K562 (cell line): ENCODE results near the gene BPHL. TPM values are rescaled to one million over a fixed set of nuclear protein-coding genes. Genes with fewer than 3 reads are reported as not detected.

ENCODE experiments used
- ARNT ChIP-seq, 2 experiments: fragments of 450-650 bp; IDR thresholded peaks; 2 replicates each; pipeline ENCODE4 v1.6.1; 2016; ENCODE audit warnings: mild to moderate bottlenecking in 1 of 2
- CEBPG ChIP-seq, 3 experiments: fragments of 200-800 bp in 1 of 3; sonication (Bioruptor generic) in 1 of 3; sonication (generic) in 1 of 3; formaldehyde crosslinking in 1 of 3; IDR thresholded peaks in 2 of 3; conservative IDR thresholded peaks in 1 of 3; 2 replicates each; pipeline versions ENCODE4 v1.6.1 to v1.8.0; 2016 to 2022; ENCODE audit warnings: missing compliant biosample characterization in 2 of 3, missing genetic modification characterization in 2 of 3, mild to moderate bottlenecking in 1 of 3, missing genetic modification reagents in 1 of 3
- DMBX1 ChIP-seq: fragments of 250-450 bp; sonication (Bioruptor Pico); IDR thresholded peaks from 2 replicates; pipeline ENCODE4 v1.8.0; 2022; ENCODE audit warnings: inconsistent platforms, mild to moderate bottlenecking, moderate library complexity, borderline replicate concordance
- E2F3 ChIP-seq: fragments of 250-450 bp; sonication (Bioruptor Pico); IDR thresholded peaks from 2 replicates; pipeline ENCODE4 v1.4.0; 2020; ENCODE audit warnings: mild to moderate bottlenecking
- ELF4 ChIP-seq: fragments of 450-650 bp; formaldehyde crosslinking; IDR thresholded peaks from 2 replicates; pipeline ENCODE4 v1.4.0; 2022; ENCODE audit warnings: missing genetic modification characterization
- FOSL1 ChIP-seq: fragments of 200-800 bp; sonication (Bioruptor generic); conservative IDR thresholded peaks from 2 replicates; pipeline ENCODE4 v1.6.1; 2016; ENCODE audit warnings: missing genetic modification characterization, missing compliant biosample characterization
- FOXM1 ChIP-seq, 2 experiments: fragments of 450-650 bp in 1 of 2; sonication (generic) in 1 of 2; formaldehyde crosslinking in 1 of 2; IDR thresholded peaks; 2 replicates each; pipeline versions ENCODE4 v1.6.1 to v1.9.0; 2017 to 2022; ENCODE audit warnings: low read depth in 2 of 2, mild to moderate bottlenecking in 2 of 2, missing genetic modification reagents in 1 of 2, moderate library complexity in 1 of 2
- GATAD2B ChIP-seq: fragments of 450-650 bp; IDR thresholded peaks from 2 replicates; pipeline ENCODE4 v1.6.1; 2017; ENCODE audit warnings: mild to moderate bottlenecking, borderline replicate concordance
- HDGF ChIP-seq: fragments of 450-650 bp; IDR thresholded peaks from 2 replicates; pipeline ENCODE4 v1.6.1; 2016
- IFI16 ChIP-seq: fragments of 250-450 bp; sonication (Bioruptor Pico); IDR thresholded peaks from 2 replicates; pipeline ENCODE4 v2.1.2; 2022; ENCODE audit warnings: mild to moderate bottlenecking, inconsistent platforms
- MAX ChIP-seq: sonication (generic); formaldehyde crosslinking; IDR thresholded peaks from 2 replicates; pipeline ENCODE4 v1.9.0; 2022; ENCODE audit warnings: mild to moderate bottlenecking, missing genetic modification reagents
- MLLT1 ChIP-seq, 2 experiments: fragments of 450-650 bp; IDR thresholded peaks; 2 replicates each; pipeline ENCODE4 v1.6.1; 2016
- OTX1 ChIP-seq: fragments of 450-650 bp; formaldehyde crosslinking; IDR thresholded peaks from 2 replicates; pipeline ENCODE4 v1.4.0; 2022; ENCODE audit warnings: mild to moderate bottlenecking
- PHTF2 ChIP-seq: fragments of 250-450 bp; sonication (Bioruptor Pico); IDR thresholded peaks from 2 replicates; pipeline ENCODE4 v1.5.0; 2021; ENCODE audit warnings: mild to moderate bottlenecking
- POLR2H ChIP-seq: IDR thresholded peaks from 2 replicates; pipeline ENCODE4 v1.6.1; 2016; ENCODE audit warnings: missing genetic modification characterization, low read depth, mild to moderate bottlenecking, control low read depth, missing compliant biosample characterization, moderate library complexity
- RNF2 ChIP-seq: sonication (generic); IDR thresholded peaks from 2 replicates; pipeline ENCODE4 v1.6.1; 2016
- SMAD3 ChIP-seq: fragments of 450-650 bp; formaldehyde crosslinking; conservative IDR thresholded peaks from 2 replicates; pipeline ENCODE4 v1.4.0; 2020; ENCODE audit warnings: mild to moderate bottlenecking
- TARDBP ChIP-seq: fragments of 450-650 bp; IDR thresholded peaks from 2 replicates; pipeline ENCODE4 v1.6.1; 2016
- ZFP36 ChIP-seq: fragments of 150-350 bp; IDR thresholded peaks from 2 replicates; pipeline ENCODE4 v1.6.1; 2018; ENCODE audit warnings: low read length, low read depth; ENCODE audit not compliant: partially characterized antibody
- ZNF639 ChIP-seq, 2 experiments: fragments of 200-800 bp in 1 of 2; sonication (Bioruptor generic) in 1 of 2; sonication (generic) in 1 of 2; formaldehyde crosslinking in 1 of 2; IDR thresholded peaks in 1 of 2; conservative IDR thresholded peaks in 1 of 2; 2 replicates each; pipeline versions ENCODE4 v1.5.0 to v1.6.1; 2016 to 2020; ENCODE audit warnings: missing compliant biosample characterization in 1 of 2, missing genetic modification characterization in 1 of 2, missing genetic modification reagents in 1 of 2
- polyA plus RNA-seq, 8 experiments: library from polyadenylated mRNA; depleted of rRNA in 4 of 8; stranded (reverse) in 5 of 8; unstranded in 3 of 8; fragments of >200 nt; fragmentation: Nextera tagmentation in 2 of 8; fragmentation: Illumina TruSeq in 1 of 8; extraction: Ambion mirVana in 2 of 8; extraction: Trizol in 1 of 8; gene quantifications; 2 replicates each; pipeline versions ENCODE4 v1.2.1 to v1.2.3, GENCODE V29; 2011 to 2014; ENCODE audit warnings: inconsistent platforms in 1 of 8, missing spikeins in 1 of 8
- total RNA-seq, 7 experiments: library from RNA; depleted of rRNA in 6 of 7; stranded (reverse); fragments of >200 nt in 6 of 7; fragmentation: Illumina TruSeq in 2 of 7; extraction: Trizol in 2 of 7; gene quantifications; 2 replicates each; pipeline versions ENCODE4 v1.2.1 to v1.2.3, GENCODE V29; 2011 to 2021; ENCODE audit warnings: low replicate concordance in 1 of 7
- TF ChIP-seq, protein P1 (sequence below): IDR thresholded peaks from 2 replicates; pipeline ENCODE4 v1.6.1; 2014; ENCODE audit warnings: antibody characterized with exemption
- TF ChIP-seq, protein P2 (sequence below): fragments of 250-450 bp; sonication (Bioruptor Pico); IDR thresholded peaks from 2 replicates; pipeline ENCODE4 v1.8.0; 2022; ENCODE audit warnings: moderate library complexity, mild to moderate bottlenecking, inconsistent platforms

Gene BPHL
- total and polyA plus RNA-seq, 9 of the 15 experiments (the other 6 are each of a cell fraction or from before 2014, with no cell fraction given): 3.5 to 17.4 (median 8.2) TPM

DNA sequence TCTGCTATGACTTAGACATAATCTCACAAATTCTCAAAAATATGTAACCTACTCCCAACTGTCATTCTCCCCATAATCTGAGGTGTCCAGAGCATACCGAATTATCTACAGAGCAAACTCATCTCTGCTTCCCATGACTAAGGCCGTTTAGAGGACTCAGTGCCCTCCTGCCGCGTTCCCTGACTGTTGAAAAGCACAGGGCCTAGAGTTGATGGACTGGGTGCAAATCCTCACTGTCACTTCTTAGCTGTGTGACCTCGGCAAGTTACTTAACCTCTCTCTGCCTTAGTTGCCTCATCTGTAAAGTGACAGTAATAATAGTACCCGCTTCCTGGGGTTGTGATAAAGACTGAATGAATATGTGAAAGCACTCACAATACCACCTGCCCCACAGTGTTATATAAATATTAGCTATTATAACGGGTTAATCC, 43.6 kb downstream of the BPHL start (continued):
- TF ChIP-seq DMBX1 (CRISPR knock-in tag) (peak; percentile 14; the same call in 1 of the 2 replicates), MAX (no peak), ELF4 (peak; percentile 52; the same call in 1 of the 2 replicates), E2F3 (CRISPR knock-in tag) (no peak), FOXM1 (IDR thresholded peaks at IDR 0.05; ENCODE audit: low read depth) (0 out of 2 replicates have a peak, but pooled peaks have one; percentile 40), FOXM1 (CRISPR knock-in tag; IDR thresholded peaks at IDR 0.05; ENCODE audit: low read depth) (no peak), HDGF (0 out of 2 replicates have a peak, but pooled peaks have one; percentile 77), FOSL1 (tag) (peak; percentile 71), CEBPG (CRISPR knock-in tag; IDR thresholded peaks at IDR 0.05) (no peak), CEBPG (tag; conservative IDR thresholded peaks at IDR 0.05 in 1 of 2, IDR thresholded peaks at IDR 0.05 in 1 of 2) (peak; percentile 19 to 37; a peak in 1 of 4 replicates), SMAD3 (CRISPR knock-in tag) (0 out of 2 replicates have a peak, but pooled peaks have one; percentile 17), RNF2 (0 out of 2 replicates have a peak, but pooled peaks have one; percentile 14), ZFP36 (peak; percentile 96), MLLT1 (IDR thresholded peaks at IDR 0.05) (peak in 1 of 2 experiments; percentile 19; a peak in 2 of 4 replicates), OTX1 (CRISPR knock-in tag) (peak; percentile 11; the same call in 1 of the 2 replicates), GATAD2B (peak; percentile 56; the same call in 1 of the 2 replicates), ZNF639 (CRISPR knock-in tag; conservative IDR thresholded peaks at IDR 0.05 in 1 of 2, IDR thresholded peaks at IDR 0.05 in 1 of 2) (no peak), PHTF2 (no peak), TARDBP (no peak), POLR2H (tag) (no peak), ARNT (IDR thresholded peaks at IDR 0.05) (peak; percentile 45 to 66; a peak in 2 of 4 replicates), IFI16 (CRISPR knock-in tag) (no peak)
- TF ChIP-seq, protein P1, sequence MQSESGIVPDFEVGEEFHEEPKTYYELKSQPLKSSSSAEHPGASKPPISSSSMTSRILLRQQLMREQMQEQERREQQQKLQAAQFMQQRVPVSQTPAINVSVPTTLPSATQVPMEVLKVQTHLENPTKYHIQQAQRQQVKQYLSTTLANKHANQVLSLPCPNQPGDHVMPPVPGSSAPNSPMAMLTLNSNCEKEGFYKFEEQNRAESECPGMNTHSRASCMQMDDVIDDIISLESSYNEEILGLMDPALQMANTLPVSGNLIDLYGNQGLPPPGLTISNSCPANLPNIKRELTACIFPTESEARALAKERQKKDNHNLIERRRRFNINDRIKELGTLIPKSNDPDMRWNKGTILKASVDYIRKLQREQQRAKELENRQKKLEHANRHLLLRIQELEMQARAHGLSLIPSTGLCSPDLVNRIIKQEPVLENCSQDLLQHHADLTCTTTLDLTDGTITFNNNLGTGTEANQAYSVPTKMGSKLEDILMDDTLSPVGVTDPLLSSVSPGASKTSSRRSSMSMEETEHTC: peak; percentile 12; the same call in 1 of the 2 replicates
- TF ChIP-seq, protein P2, sequence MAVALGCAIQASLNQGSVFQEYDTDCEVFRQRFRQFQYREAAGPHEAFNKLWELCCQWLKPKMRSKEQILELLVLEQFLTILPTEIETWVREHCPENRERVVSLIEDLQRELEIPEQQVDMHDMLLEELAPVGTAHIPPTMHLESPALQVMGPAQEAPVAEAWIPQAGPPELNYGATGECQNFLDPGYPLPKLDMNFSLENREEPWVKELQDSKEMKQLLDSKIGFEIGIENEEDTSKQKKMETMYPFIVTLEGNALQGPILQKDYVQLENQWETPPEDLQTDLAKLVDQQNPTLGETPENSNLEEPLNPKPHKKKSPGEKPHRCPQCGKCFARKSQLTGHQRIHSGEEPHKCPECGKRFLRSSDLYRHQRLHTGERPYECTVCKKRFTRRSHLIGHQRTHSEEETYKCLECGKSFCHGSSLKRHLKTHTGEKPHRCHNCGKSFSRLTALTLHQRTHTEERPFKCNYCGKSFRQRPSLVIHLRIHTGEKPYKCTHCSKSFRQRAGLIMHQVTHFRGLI (CRISPR knock-in tag): 0 out of 2 replicates have a peak, but pooled peaks have one; percentile 27
